ENCODE results near the gene SLC47A1. TPM values are rescaled to one million over a fixed set of nuclear protein-coding genes. Genes with fewer than 3 reads are reported as not detected.

Gene SLC47A1
- total and polyA plus RNA-seq, 2 of the 8 experiments (the other 6 are each of a cell fraction or from before 2014, with no cell fraction given): 1.5 to 3.6 TPM

GRCh38 chr17:19596869-19597268 is 63.2 kb downstream of the SLC47A1 start (continued):
- no peak for TF ChIP-seq HDAC2 (IDR thresholded peaks at IDR 0.05; ENCODE audit: borderline replicate concordance in 1 of 2, low read depth in 2 of 2, low read length in 2 of 2)
- TF ChIP-seq CBX5 (IDR thresholded peaks at IDR 0.05; ENCODE audit: low read depth, low read length): no peak
- TF ChIP-seq SP4 (IDR thresholded peaks at IDR 0.05; ENCODE audit: low read length): no peak
- no peak for TF ChIP-seq ASH2L (IDR thresholded peaks at IDR 0.05; ENCODE audit: low read length)
- TF ChIP-seq CEBPB (IDR thresholded peaks at IDR 0.05; ENCODE audit: low read depth, low read length): no peak

Data from H1 (cell line).